ENCODE measurements around the gene MARCHF7. TPM values are rescaled to one million over a fixed set of nuclear protein-coding genes. Genes with fewer than 3 reads are reported as not detected.
A peak's percentile ranks its signal among the peaks of the same experiment; 100 is the strongest.

Gene MARCHF7
- total and polyA plus RNA-seq, 10 of the 15 experiments (the other 5 are each of a cell fraction or from before 2014, with no cell fraction given), result 39.4 to 111 (median 66.5) TPM

- no peaks in the 10 kb centered on the region for H4K20me1 ChIP-seq (ENCODE audit: control insufficient read depth, insufficient read depth)
- FAIRE-seq, result peak; percentile 68
- in situ Hi-C loops (cut with MboI), result no loop called here
- H3K4me1 ChIP-seq (ENCODE audit: control insufficient read depth, insufficient read depth, low read length), result no peaks in the 10 kb centered on the region
- no peaks in the 10 kb centered on the region for H3K79me2 ChIP-seq (ENCODE audit: control insufficient read depth, insufficient read depth, low read length)
- no peak for ATAC-seq
- no peak for DNase-seq (ENCODE audit: low read depth, low spot score)
- CTCF ChIA-PET, result interaction anchor here (0.6 to 1.6 kb wide), 7 partner anchors 61 to 545 kb away, joined by 3 to 4 read pairs (median 3); partner anchors contain the start of gene BAZ2B
- no peaks in the 10 kb centered on the region for H3K27me3 ChIP-seq (replicated peaks in 1 of 2; ENCODE audit: control insufficient read depth in 2 of 2, insufficient read depth in 2 of 2, low read length in 1 of 2)
- H3K9me3 ChIP-seq (replicated peaks; ENCODE audit: control insufficient read depth, insufficient read depth, low read length), result no peaks in the 10 kb centered on the region
- H3K9ac ChIP-seq (ENCODE audit: control insufficient read depth, insufficient read depth, low read length), result no peak overlapping the region
- SMC1A ChIA-PET (ENCODE audit: uncharacterized antibody, unreplicated experiment), result interaction anchor here (0.7 to 0.8 kb wide), 2 partner anchors 25 to 37 kb away, joined by 3 to 4 read pairs; no protein-coding TSS in a partner anchor
- 97% methylated on average over 1 of the region's 1 CpG for WGBS (ENCODE audit: insufficient coverage, insufficient replicate concordance, low lambda C conversion rate, missing lambda C conversion rate)
- H3K4me3 ChIP-seq, result no peak overlapping the region
- TF ChIP-seq ESRRA (IDR thresholded peaks at IDR 0.05; ENCODE audit: low read length), result no peak
- peak in 1 of 3 experiments; percentile 16; a peak in 2 of 6 replicates for TF ChIP-seq CTCF (IDR thresholded peaks at IDR 0.05 in 2 of 3, conservative IDR thresholded peaks at IDR 0.05 in 1 of 3; ENCODE audit: control insufficient read depth in 2 of 3, extremely low read depth in 1 of 3, insufficient read depth in 1 of 3, low read depth in 3 of 3, low read length in 3 of 3)
- TF ChIP-seq PBX3 (IDR thresholded peaks at IDR 0.05; ENCODE audit: insufficient replicate concordance, low read depth, low read length), result no peak
- no peak for TF ChIP-seq E2F8 (IDR thresholded peaks at IDR 0.05; ENCODE audit: low read depth, partially characterized antibody)
- TF ChIP-seq RAD21 (IDR thresholded peaks at IDR 0.05; ENCODE audit: insufficient read depth, low read depth, low read length), result peak; percentile 29; the same call in 1 of the 2 replicates
- TF ChIP-seq ZNF274 (IDR thresholded peaks at IDR 0.05; ENCODE audit: insufficient read depth, insufficient read length), result no peak
- BruUV-seq (replicated peaks), result no TSS peak
- no peak overlapping the region for H3K4me2 ChIP-seq (ENCODE audit: control insufficient read depth, insufficient read depth)
- H3K36me3 ChIP-seq (ENCODE audit: control insufficient read depth in 2 of 2, insufficient read depth in 2 of 2, low read length in 1 of 2), result no peaks in the 10 kb centered on the region
- RAD21 ChIA-PET (ENCODE audit: unreplicated experiment), result no interaction called here
- no peak overlapping the region for H3K27ac ChIP-seq (ENCODE audit: control insufficient read depth, insufficient read depth)
- intact Hi-C loops (cut with micrococcal nuclease; ENCODE audit: unreplicated experiment), result no loop called here
- H2AFZ ChIP-seq (ENCODE audit: control insufficient read depth, low read depth, low read length), result no peak overlapping the region
- POLR2A ChIA-PET, result no interaction called here
Observed at GRCh38 chr2:159677654-159678053, 34.7 kb upstream of the MARCHF7 start.

All from GM12878 (cell line).